BLaER1 treated with 17β-estradiol and CSF1 and Interleukin-3, amounts not matched to agents 10 nM and 100 nM (cell line): ENCODE results near the gene RNF144A.

Experiments used
- H3K27ac ChIP-seq, 11 experiments: shearing (Covaris generic); formaldehyde crosslinking; 2 replicates each; pipeline ENCODE4 v1.8.1; 2022
- H3K27me3 ChIP-seq, 11 experiments: shearing (Covaris generic); formaldehyde crosslinking; 2 replicates each; pipeline ENCODE4 v1.8.1; 2022
- H3K36me3 ChIP-seq, 11 experiments: shearing (Covaris generic); formaldehyde crosslinking; 2 replicates each; pipeline ENCODE4 v1.8.1; 2022
- H3K4me1 ChIP-seq, 10 experiments: shearing (Covaris generic); formaldehyde crosslinking; 2 replicates each; pipeline ENCODE4 v1.8.1; 2022
- H3K4me2 ChIP-seq, 11 experiments: shearing (Covaris generic); formaldehyde crosslinking; 2 replicates each; pipeline ENCODE4 v1.8.1; 2022
- H3K4me3 ChIP-seq, 10 experiments: shearing (Covaris generic); formaldehyde crosslinking; 2 replicates each; pipeline ENCODE4 v1.8.1; 2022
- H3K9ac ChIP-seq, 11 experiments: shearing (Covaris generic); formaldehyde crosslinking; 2 replicates each; pipeline ENCODE4 v1.8.1; 2022
- H3K9me3 ChIP-seq, 11 experiments: shearing (Covaris generic); formaldehyde crosslinking; replicated peaks in 1 of 11; 2 replicates each; pipeline ENCODE4 v1.8.1; 2022
- H4K20me1 ChIP-seq, 11 experiments: shearing (Covaris generic); formaldehyde crosslinking; 2 replicates each; pipeline ENCODE4 v1.8.1; 2022
- Cebpa-rat ChIP-seq, 11 experiments: shearing (Covaris generic); IDR thresholded peaks; 2 replicates each; pipeline ENCODE4 v1.8.1; 2022

RNF144A gene

GRCh38 chr2:7003895-7004294, 86.7 kb downstream of the RNF144A start:
- TF ChIP-seq Cebpa-rat (IDR thresholded peaks at IDR 0.05): no peak
- Histone ChIP-seq H3K4me1 (peaks cover 60 to 94% (median 82%) of the 10 kb centered on the region in 10 experiments), H3K4me3 (no peak overlapping the region), H4K20me1 (peaks cover 0 to 15% (median 0%) of the 10 kb centered on the region in 11 experiments; a peak in 1 of 22 replicates), H3K9me3 (no peaks in the 10 kb centered on the region), H3K9ac (peak overlapping the region in 4 of 11 experiments; percentile 4 to 50 (median 40); a peak in 3 of 22 replicates), H3K27ac (peak overlapping the region in 9 of 11 experiments; percentile 43 to 87 (median 62); a peak in 18 of 22 replicates), H3K27me3 (peaks cover 0 to 4% (median 0%) of the 10 kb centered on the region in 11 experiments; a peak in 1 of 22 replicates), H3K36me3 (no peaks in the 10 kb centered on the region; a peak in 1 of 22 replicates), H3K4me2 (peak overlapping the region; percentile 69 to 97 (median 87))

GRCh38 chr2:7004636-7005035, 87.4 kb downstream of the RNF144A start:
- Histone ChIP-seq H4K20me1 (peaks cover 0 to 19% (median 0%) of the 10 kb centered on the region in 11 experiments; a peak in 1 of 22 replicates), H3K4me1 (peaks cover 54 to 94% (median 82%) of the 10 kb centered on the region in 10 experiments), H3K36me3 (no peaks in the 10 kb centered on the region; a peak in 1 of 22 replicates), H3K27ac (peak overlapping the region in 10 of 11 experiments; percentile 14 to 87 (median 60); a peak in 19 of 22 replicates), H3K27me3 (peaks cover 0 to 10% (median 0%) of the 10 kb centered on the region in 11 experiments; a peak in 2 of 22 replicates), H3K9ac (peak overlapping the region in 6 of 11 experiments; percentile 4 to 50 (median 28); a peak in 5 of 22 replicates), H3K9me3 (no peaks in the 10 kb centered on the region), H3K4me2 (peak overlapping the region; percentile 69 to 97 (median 87)), H3K4me3 (no peak overlapping the region)
- TF ChIP-seq Cebpa-rat (IDR thresholded peaks at IDR 0.05): no peak

DNA sequence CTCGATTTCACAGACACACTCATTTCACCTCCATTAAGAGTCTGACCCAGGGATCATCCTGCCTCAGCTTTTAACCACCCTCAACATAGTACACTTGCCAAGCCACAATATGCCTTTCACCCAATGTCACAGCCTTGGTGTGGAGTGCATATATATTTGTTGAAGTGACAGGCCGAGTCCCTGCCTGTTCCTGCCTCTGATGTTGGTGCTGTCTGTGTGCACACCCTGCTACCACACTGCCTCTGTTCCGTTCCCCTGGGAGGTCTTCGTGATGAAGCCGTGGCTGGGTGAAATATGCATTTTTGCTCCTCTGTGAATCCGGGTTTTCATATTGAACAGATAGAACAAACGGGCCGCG, 90.3 kb downstream of the RNF144A start:
- peak overlapping the region; percentile 4 to 46 (median 30); a peak in 13 of 20 replicates for H3K4me3 ChIP-seq
- H3K27ac ChIP-seq: peak overlapping the region in 9 of 11 experiments; percentile 28 to 87 (median 77); a peak in 15 of 22 replicates
- peaks cover 50 to 96% (median 85%) of the 10 kb centered on the region in 10 experiments for H3K4me1 ChIP-seq
- no peaks in the 10 kb centered on the region for H3K36me3 ChIP-seq
- no peaks in the 10 kb centered on the region for H3K9me3 ChIP-seq
- peaks cover 0 to 16% (median 0%) of the 10 kb centered on the region in 11 experiments; a peak in 2 of 22 replicates for H3K27me3 ChIP-seq
- H3K9ac ChIP-seq: peak overlapping the region in 9 of 11 experiments; percentile 3 to 82 (median 71); a peak in 17 of 22 replicates
- TF ChIP-seq Cebpa-rat (IDR thresholded peaks at IDR 0.05): no peak
- H3K4me2 ChIP-seq: peak overlapping the region; percentile 83 to 97 (median 89)
- peaks cover 0 to 19% (median 0%) of the 10 kb centered on the region in 11 experiments; a peak in 1 of 22 replicates for H4K20me1 ChIP-seq

DNA sequence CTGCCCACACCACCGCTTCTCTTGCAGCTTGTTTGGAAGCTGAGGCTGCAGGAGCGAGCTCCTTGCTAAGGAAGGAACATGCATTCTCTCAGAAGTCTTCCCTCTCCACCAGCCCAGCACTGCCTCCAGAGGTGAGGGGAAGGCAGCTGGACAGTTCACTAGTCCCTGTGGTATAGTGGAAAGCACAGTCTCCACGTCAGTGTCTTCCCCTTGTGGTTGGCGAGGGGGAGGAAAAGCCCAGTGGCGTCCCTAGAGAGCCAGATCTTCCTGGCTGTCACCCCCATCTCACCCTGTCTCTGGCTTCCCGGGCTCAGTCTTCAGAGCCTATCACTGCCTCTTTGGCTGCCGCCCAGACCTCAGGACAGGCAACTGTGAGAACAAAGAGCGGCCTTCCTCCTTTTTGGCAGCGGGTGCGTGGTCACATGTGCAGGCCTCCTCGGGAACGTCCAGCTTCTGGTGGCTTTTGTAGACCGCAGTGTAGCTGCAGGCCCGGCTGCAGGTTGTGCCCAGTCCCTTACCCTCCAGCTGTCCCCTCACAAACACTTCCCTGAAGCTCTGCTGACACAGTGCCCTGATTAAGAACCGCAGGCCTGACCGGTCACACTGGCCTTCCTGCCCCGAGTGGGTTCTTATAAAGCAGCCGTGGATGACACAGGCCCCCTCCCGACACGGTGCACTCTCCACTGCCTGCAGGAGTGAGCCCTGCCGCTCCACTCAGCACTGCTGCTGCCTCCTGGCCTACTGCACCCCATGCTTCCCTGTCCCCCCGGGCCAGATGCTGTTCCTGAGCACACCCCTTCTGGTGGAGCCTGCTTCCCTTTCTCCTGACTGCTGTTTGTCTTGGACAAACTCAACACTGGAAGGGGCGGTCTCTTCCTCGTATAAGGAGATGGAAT, 90.9 kb downstream of the RNF144A start:
- peak overlapping the region; percentile 4 to 46 (median 30); a peak in 14 of 20 replicates for H3K4me3 ChIP-seq
- H4K20me1 ChIP-seq: peaks cover 0 to 19% (median 0%) of the 10 kb centered on the region in 11 experiments; a peak in 1 of 22 replicates
- peak overlapping the region in 9 of 11 experiments; percentile 40 to 87 (median 77); a peak in 19 of 22 replicates for H3K27ac ChIP-seq
- peak overlapping the region; percentile 83 to 97 (median 89) for H3K4me2 ChIP-seq
- H3K9me3 ChIP-seq: no peaks in the 10 kb centered on the region
- no peak for TF ChIP-seq Cebpa-rat (IDR thresholded peaks at IDR 0.05)
- H3K27me3 ChIP-seq: peaks cover 0 to 16% (median 0%) of the 10 kb centered on the region in 11 experiments; a peak in 2 of 22 replicates
- peaks cover 50 to 100% (median 89%) of the 10 kb centered on the region in 10 experiments for H3K4me1 ChIP-seq
- peak overlapping the region in 9 of 11 experiments; percentile 3 to 82 (median 71); a peak in 17 of 22 replicates for H3K9ac ChIP-seq
- no peaks in the 10 kb centered on the region for H3K36me3 ChIP-seq

DNA sequence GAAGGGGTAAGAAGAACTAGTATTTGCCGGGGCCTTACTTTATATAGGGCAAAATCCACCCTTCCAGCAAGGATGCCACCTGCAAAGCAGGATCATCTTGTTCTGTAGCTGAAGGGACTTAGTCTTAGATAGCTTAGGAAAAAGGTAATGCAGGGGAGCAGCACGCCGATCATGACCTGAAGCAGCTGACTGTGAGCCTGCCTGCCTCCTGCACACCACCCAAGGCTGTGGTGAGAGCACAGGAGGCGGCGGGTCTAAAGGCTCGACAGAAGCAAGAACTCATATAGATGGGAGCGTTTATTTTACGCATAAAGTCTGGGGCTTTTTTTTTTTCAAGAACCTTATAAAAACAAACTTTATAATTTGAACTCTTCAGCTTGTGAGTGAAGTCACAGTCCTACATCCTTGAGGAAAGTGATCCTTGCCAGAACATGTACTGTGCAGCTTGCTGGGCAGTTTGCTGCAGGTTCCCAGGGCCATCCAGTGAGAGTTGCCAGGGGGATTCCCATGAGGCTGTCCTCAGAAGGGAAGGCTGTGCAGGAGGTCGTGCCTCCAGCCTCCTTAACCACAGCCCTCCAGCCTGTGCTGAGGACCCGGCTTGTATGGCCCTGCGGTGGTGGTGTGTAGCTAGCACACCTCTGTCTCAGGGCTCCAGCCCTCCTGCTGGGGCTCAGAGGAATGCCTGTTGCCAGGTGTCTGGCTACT, 92.1 kb downstream of the RNF144A start:
- peak overlapping the region in 9 of 11 experiments; percentile 83 to 97 (median 89); a peak in 16 of 22 replicates for H3K4me2 ChIP-seq
- H3K27ac ChIP-seq: peak overlapping the region in 2 of 11 experiments; percentile 83 to 87; a peak in 3 of 22 replicates
- H3K36me3 ChIP-seq: no peaks in the 10 kb centered on the region
- H3K9ac ChIP-seq: peak overlapping the region in 5 of 11 experiments; percentile 9 to 80 (median 71); a peak in 7 of 22 replicates
- no peaks in the 10 kb centered on the region for H3K9me3 ChIP-seq
- no peak for TF ChIP-seq Cebpa-rat (IDR thresholded peaks at IDR 0.05)
- H3K27me3 ChIP-seq: peaks cover 0 to 16% (median 0%) of the 10 kb centered on the region in 11 experiments; a peak in 2 of 22 replicates
- H3K4me1 ChIP-seq: peaks cover 46 to 100% (median 87%) of the 10 kb centered on the region in 10 experiments
- peaks cover 0 to 19% (median 0%) of the 10 kb centered on the region in 11 experiments; a peak in 1 of 22 replicates for H4K20me1 ChIP-seq
- H3K4me3 ChIP-seq: no peak overlapping the region

DNA sequence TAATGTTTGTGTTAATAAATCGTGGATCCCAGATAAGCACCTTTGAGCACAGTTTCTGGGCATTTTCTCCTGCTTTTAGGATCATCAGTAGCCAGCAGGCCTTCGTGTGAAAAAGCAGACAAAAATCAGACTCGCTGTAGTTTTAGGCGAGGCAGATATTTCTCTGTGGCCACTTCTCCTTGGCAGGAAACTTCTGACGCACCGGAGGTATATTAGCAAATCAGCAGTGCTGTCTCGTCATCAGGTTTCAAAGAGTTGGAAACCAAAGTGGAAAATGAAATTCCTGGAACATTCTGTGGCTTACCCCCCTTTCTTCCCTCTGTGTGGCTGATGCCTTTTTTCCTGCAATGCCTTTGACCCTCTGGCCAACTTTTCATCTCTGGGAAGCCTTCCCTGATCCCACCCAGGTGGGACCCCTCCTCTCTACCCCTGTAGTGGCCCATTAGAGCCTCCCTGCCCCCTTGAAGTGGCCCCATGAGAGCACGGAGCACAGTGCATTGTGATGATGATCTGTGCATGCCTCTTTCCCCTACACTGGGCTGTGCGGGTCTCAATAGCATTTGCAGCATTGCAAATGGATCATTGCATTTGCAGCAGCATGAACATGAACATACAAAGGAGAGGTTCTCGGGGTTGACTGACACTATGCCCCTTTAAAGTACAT, 93.3 kb downstream of the RNF144A start:
- no peak for TF ChIP-seq Cebpa-rat (IDR thresholded peaks at IDR 0.05)
- Histone ChIP-seq H3K9me3 (no peaks in the 10 kb centered on the region), H3K27me3 (peaks cover 0 to 16% (median 0%) of the 10 kb centered on the region in 11 experiments; a peak in 2 of 22 replicates), H3K27ac (no peak overlapping the region), H3K36me3 (no peaks in the 10 kb centered on the region), H3K4me1 (peaks cover 46 to 100% (median 87%) of the 10 kb centered on the region in 10 experiments), H4K20me1 (peaks cover 0 to 19% (median 0%) of the 10 kb centered on the region in 11 experiments; a peak in 1 of 22 replicates), H3K9ac (no peak overlapping the region), H3K4me3 (no peak overlapping the region), H3K4me2 (peak overlapping the region in 8 of 11 experiments; percentile 17 to 92 (median 86); a peak in 12 of 22 replicates)

- no peak for TF ChIP-seq Cebpa-rat (IDR thresholded peaks at IDR 0.05)
- H3K36me3 ChIP-seq: no peaks in the 10 kb centered on the region
- no peak overlapping the region for H3K4me3 ChIP-seq
- H3K4me1 ChIP-seq: peaks cover 42 to 100% (median 87%) of the 10 kb centered on the region in 10 experiments
- H3K4me2 ChIP-seq: 0 out of 22 replicates have a peak overlapping the region, but pooled peaks of 3 of the 11 experiments have one; percentile 1 to 12 (median 9)
- H3K9me3 ChIP-seq: no peaks in the 10 kb centered on the region
- H3K27me3 ChIP-seq: peaks cover 0 to 16% (median 0%) of the 10 kb centered on the region in 11 experiments; a peak in 2 of 22 replicates
- H4K20me1 ChIP-seq: peaks cover 0 to 19% (median 0%) of the 10 kb centered on the region in 11 experiments; a peak in 1 of 22 replicates
- no peak overlapping the region for H3K27ac ChIP-seq
- no peak overlapping the region for H3K9ac ChIP-seq
Measured at GRCh38 chr2:7011356-7012083, 94.3 kb downstream of the RNF144A start.
